MM.1S (cell line): ENCODE data around the gene CXCL8.
A peak's percentile ranks its signal among the peaks of the same experiment; 100 is the strongest.

ENCODE experiments used
- DNase-seq: peaks from one replicate; pipeline ENCODE4 v3.0.0-alpha.2; 2015
- H2AFZ ChIP-seq: fragments of 300-600 bp; sonication (generic); 2 replicates; pipeline ENCODE4 v1.6.0; 2016; ENCODE audit warnings: antibody characterized with exemption, low read length
- H3F3A ChIP-seq: fragments of 300-600 bp; sonication (generic); 2 replicates; pipeline ENCODE4 v1.6.1; 2016; ENCODE audit warnings: mild to moderate bottlenecking, antibody characterized with exemption, low read length, moderate library complexity, mixed read lengths; ENCODE audit not compliant: insufficient read depth
- H3K27ac ChIP-seq: fragments of 300-600 bp; sonication (generic); 2 replicates; pipeline ENCODE4 v1.5.1; 2016; ENCODE audit warnings: mild to moderate bottlenecking, low read length
- H3K27me3 ChIP-seq: fragments of 300-600 bp; sonication (generic); replicated peaks from 2 replicates; pipeline ENCODE4 v1.6.0; 2016; ENCODE audit warnings: low read length; ENCODE audit not compliant: insufficient read depth
- H3K36me3 ChIP-seq: fragments of 300-600 bp; sonication (generic); replicated peaks from 2 replicates; pipeline ENCODE4 v1.6.1; 2016; ENCODE audit warnings: mild to moderate bottlenecking, low read length, mixed read lengths; ENCODE audit not compliant: insufficient read depth
- H3K4me1 ChIP-seq: fragments of 300-600 bp; sonication (generic); 2 replicates; pipeline ENCODE4 v1.6.1; 2016; ENCODE audit warnings: low read length, mixed read lengths
- H3K4me2 ChIP-seq: fragments of 300-600 bp; sonication (generic); 2 replicates; pipeline ENCODE4 v1.6.0; 2016; ENCODE audit warnings: low read depth, low read length
- H3K4me3 ChIP-seq: fragments of 300-600 bp; sonication (generic); 2 replicates; pipeline ENCODE4 v1.5.1; 2016; ENCODE audit warnings: low read length, mixed read lengths
- H3K79me2 ChIP-seq: fragments of 300-600 bp; sonication (generic); 2 replicates; pipeline ENCODE4 v1.6.1; 2016; ENCODE audit warnings: mixed run types, low read length, mixed read lengths
- H3K9ac ChIP-seq: fragments of 300-600 bp; sonication (generic); 2 replicates; pipeline ENCODE4 v1.6.1; 2016; ENCODE audit warnings: low read length, mixed read lengths
- H3K9me2 ChIP-seq: fragments of 300-600 bp; sonication (generic); replicated peaks from 2 replicates; pipeline ENCODE4 v1.6.1; 2016; ENCODE audit warnings: mild to moderate bottlenecking, low read length, mixed read lengths; ENCODE audit not compliant: insufficient read depth
- H3K9me3 ChIP-seq: fragments of 300-600 bp; sonication (generic); replicated peaks from 2 replicates; pipeline ENCODE4 v1.6.1; 2016; ENCODE audit warnings: mild to moderate bottlenecking, low read length, mixed read lengths; ENCODE audit not compliant: insufficient read depth
- H4K20me1 ChIP-seq: fragments of 300-600 bp; sonication (generic); 2 replicates; pipeline ENCODE4 v1.6.1; 2016; ENCODE audit warnings: mild to moderate bottlenecking, low read length, moderate library complexity, mixed read lengths; ENCODE audit not compliant: insufficient read depth
- CTCF ChIP-seq: fragments of 300-600 bp; sonication (generic); IDR thresholded peaks from 2 replicates; pipeline ENCODE4 v1.5.1; 2016; ENCODE audit warnings: antibody characterized with exemption, low read length, mixed read lengths
- EZH2 ChIP-seq: fragments of 300-600 bp; sonication (generic); optimal IDR thresholded peaks from 2 replicates; pipeline ENCODE3; 2017; ENCODE audit warnings: low read depth, mild to moderate bottlenecking, antibody characterized with exemption, low read length, mixed read lengths
- EZH2phosphoT487 ChIP-seq: fragments of 300-600 bp; sonication (generic); IDR thresholded peaks from 2 replicates; pipeline ENCODE4 v1.6.1; 2018; ENCODE audit warnings: antibody characterized with exemption, low read length

Gene CXCL8

GRCh38 chr4:73729534-73730165, 10.7 kb upstream of the CXCL8 start:
- Histone ChIP-seq H2AFZ (0 out of 2 replicates have a peak overlapping the region, but pooled peaks have one; percentile 29), H3K9ac (no peak overlapping the region), H3K27me3 (no peaks in the 10 kb centered on the region), H3K4me2 (no peak overlapping the region), H3K9me3 (no peaks in the 10 kb centered on the region), H3F3A (no peaks in the 10 kb centered on the region), H3K79me2 (no peaks in the 10 kb centered on the region), H3K9me2 (no peaks in the 10 kb centered on the region), H3K4me1 (no peaks in the 10 kb centered on the region), H3K4me3 (no peak overlapping the region), H4K20me1 (no peaks in the 10 kb centered on the region), H3K36me3 (no peaks in the 10 kb centered on the region), H3K27ac (no peak overlapping the region)
- TF ChIP-seq CTCF = peak; percentile 86
- no peak for TF ChIP-seq EZH2phosphoT487
- TF ChIP-seq EZH2 = no peak
- DNase-seq = peak; percentile 70

- no peaks in the 10 kb centered on the region for H3K36me3 ChIP-seq
- H3K9me3 ChIP-seq = no peaks in the 10 kb centered on the region
- H4K20me1 ChIP-seq = no peaks in the 10 kb centered on the region
- H3K9ac ChIP-seq = no peak overlapping the region
- H3K4me3 ChIP-seq = no peak overlapping the region
- H3K27ac ChIP-seq = no peak overlapping the region
- TF ChIP-seq EZH2phosphoT487 (no peak), CTCF (no peak), EZH2 (no peak)
- no peaks in the 10 kb centered on the region for H3K27me3 ChIP-seq
- no peaks in the 10 kb centered on the region for H3K79me2 ChIP-seq
- no peak overlapping the region for H2AFZ ChIP-seq
- no peaks in the 10 kb centered on the region for H3K9me2 ChIP-seq
- H3F3A ChIP-seq = no peaks in the 10 kb centered on the region
- DNase-seq = no peak
- no peak overlapping the region for H3K4me2 ChIP-seq
- no peaks in the 10 kb centered on the region for H3K4me1 ChIP-seq
Measured at GRCh38 chr4:73730292-73730691, 10.1 kb upstream of the CXCL8 start.

GRCh38 chr4:73730867-73731266, 9.5 kb upstream of the CXCL8 start:
- no peaks in the 10 kb centered on the region for H3K27me3 ChIP-seq
- H3K9me3 ChIP-seq = no peaks in the 10 kb centered on the region
- H3K4me3 ChIP-seq = no peak overlapping the region
- no peak overlapping the region for H3K4me2 ChIP-seq
- H3K9me2 ChIP-seq = no peaks in the 10 kb centered on the region
- TF ChIP-seq CTCF = no peak
- no peak for TF ChIP-seq EZH2
- TF ChIP-seq EZH2phosphoT487 = no peak
- H3K27ac ChIP-seq = no peak overlapping the region
- H3F3A ChIP-seq = no peaks in the 10 kb centered on the region
- H3K79me2 ChIP-seq = no peaks in the 10 kb centered on the region
- no peaks in the 10 kb centered on the region for H3K4me1 ChIP-seq
- H4K20me1 ChIP-seq = no peaks in the 10 kb centered on the region
- no peak overlapping the region for H3K9ac ChIP-seq
- no peaks in the 10 kb centered on the region for H3K36me3 ChIP-seq
- no peak for DNase-seq
- H2AFZ ChIP-seq = no peak overlapping the region
